BLaER1 treated with 17β-estradiol and CSF1 and Interleukin-3, amounts not matched to agents 10 nM and 100 nM (cell line): ENCODE measurements around the gene OPCML.

Experiments
- H3K27ac ChIP-seq, 11 experiments: shearing (Covaris generic); formaldehyde crosslinking; 2 replicates each; pipeline ENCODE4 v1.8.1; 2022
- H3K27me3 ChIP-seq, 11 experiments: shearing (Covaris generic); formaldehyde crosslinking; 2 replicates each; pipeline ENCODE4 v1.8.1; 2022
- H3K36me3 ChIP-seq, 11 experiments: shearing (Covaris generic); formaldehyde crosslinking; 2 replicates each; pipeline ENCODE4 v1.8.1; 2022
- H3K4me1 ChIP-seq, 10 experiments: shearing (Covaris generic); formaldehyde crosslinking; 2 replicates each; pipeline ENCODE4 v1.8.1; 2022
- H3K4me2 ChIP-seq, 11 experiments: shearing (Covaris generic); formaldehyde crosslinking; 2 replicates each; pipeline ENCODE4 v1.8.1; 2022
- H3K4me3 ChIP-seq, 10 experiments: shearing (Covaris generic); formaldehyde crosslinking; 2 replicates each; pipeline ENCODE4 v1.8.1; 2022
- H3K9ac ChIP-seq, 11 experiments: shearing (Covaris generic); formaldehyde crosslinking; 2 replicates each; pipeline ENCODE4 v1.8.1; 2022
- H3K9me3 ChIP-seq, 11 experiments: shearing (Covaris generic); formaldehyde crosslinking; replicated peaks in 1 of 11; 2 replicates each; pipeline ENCODE4 v1.8.1; 2022
- H4K20me1 ChIP-seq, 11 experiments: shearing (Covaris generic); formaldehyde crosslinking; 2 replicates each; pipeline ENCODE4 v1.8.1; 2022
- Cebpa-rat ChIP-seq, 11 experiments: shearing (Covaris generic); IDR thresholded peaks; 2 replicates each; pipeline ENCODE4 v1.8.1; 2022

The OPCML gene

GRCh38 chr11:132685174-132685611 is 847.1 kb downstream of the OPCML start:
- Histone ChIP-seq H3K36me3 (0 out of 22 replicates have a peak, but pooled peaks cover 0 to 5% (median 0%) of the 10 kb centered on the region in 11 experiments), H3K27ac (peak overlapping the region in 10 of 11 experiments; percentile 67 to 98 (median 90); a peak in 20 of 22 replicates), H3K9ac (peak overlapping the region in 9 of 11 experiments; percentile 64 to 85 (median 74); a peak in 18 of 22 replicates), H3K4me3 (peak overlapping the region in 3 of 10 experiments; percentile 7 to 8 (median 7); a peak in 5 of 20 replicates), H3K27me3 (peaks cover 0 to 6% (median 0%) of the 10 kb centered on the region in 11 experiments; a peak in 1 of 22 replicates), H4K20me1 (no peaks in the 10 kb centered on the region), H3K9me3 (peaks cover 13 to 33% (median 27%) of the 10 kb centered on the region in 11 experiments), H3K4me2 (peak overlapping the region; percentile 80 to 91 (median 85)), H3K4me1 (peaks cover 41 to 68% (median 62%) of the 10 kb centered on the region in 10 experiments)
- peak in 7 of 11 experiments; percentile 70 to 96 (median 88); a peak in 14 of 22 replicates for TF ChIP-seq Cebpa-rat (IDR thresholded peaks at IDR 0.05)

- Histone ChIP-seq H3K36me3 (0 out of 22 replicates have a peak, but pooled peaks cover 0 to 5% (median 0%) of the 10 kb centered on the region in 11 experiments), H3K4me1 (peaks cover 41 to 66% (median 61%) of the 10 kb centered on the region in 10 experiments), H3K27me3 (peaks cover 0 to 6% (median 0%) of the 10 kb centered on the region in 11 experiments; a peak in 1 of 22 replicates)
Measured at GRCh38 chr11:132683602-132684001, 848.7 kb downstream of the OPCML start.

GRCh38 chr11:132681971-132682370 is 850.3 kb downstream of the OPCML start:
- H3K4me3 ChIP-seq, result no peak overlapping the region
- H3K9ac ChIP-seq, result 0 out of 22 replicates have a peak overlapping the region, but pooled peaks of 2 of the 11 experiments have one; percentile 2 to 23
- H3K4me2 ChIP-seq, result peak overlapping the region in 8 of 11 experiments; percentile 6 to 82 (median 33); a peak in 7 of 22 replicates

More at GRCh38 chr11:132683602-132684001, 848.7 kb downstream of the OPCML start:
- TF ChIP-seq Cebpa-rat (IDR thresholded peaks at IDR 0.05), result peak in 6 of 11 experiments; percentile 19 to 76 (median 30); a peak in 5 of 22 replicates
- H4K20me1 ChIP-seq, result no peaks in the 10 kb centered on the region
- peak overlapping the region in 2 of 11 experiments; percentile 12 to 31; a peak in 2 of 22 replicates for H3K9ac ChIP-seq
- peak overlapping the region in 9 of 11 experiments; percentile 85 to 98 (median 92); a peak in 16 of 22 replicates for H3K27ac ChIP-seq
- peaks cover 15 to 43% (median 32%) of the 10 kb centered on the region in 11 experiments for H3K9me3 ChIP-seq
- H3K4me2 ChIP-seq, result peak overlapping the region; percentile 36 to 90 (median 82)
- H3K4me3 ChIP-seq, result no peak overlapping the region

GRCh38 chr11:132680584-132680983 is 851.7 kb downstream of the OPCML start:
- Histone ChIP-seq H3K27ac (peak overlapping the region in 5 of 11 experiments; percentile 15 to 98 (median 50); a peak in 8 of 22 replicates), H3K4me1 (peaks cover 25 to 43% (median 36%) of the 10 kb centered on the region in 10 experiments), H3K9me3 (peaks cover 31 to 57% (median 45%) of the 10 kb centered on the region in 11 experiments), H3K4me3 (no peak overlapping the region), H3K4me2 (no peak overlapping the region), H3K36me3 (0 out of 22 replicates have a peak, but pooled peaks cover 0 to 5% (median 0%) of the 10 kb centered on the region in 11 experiments), H4K20me1 (no peaks in the 10 kb centered on the region), H3K27me3 (no peaks in the 10 kb centered on the region), H3K9ac (no peak overlapping the region)
- no peak for TF ChIP-seq Cebpa-rat (IDR thresholded peaks at IDR 0.05)

More at GRCh38 chr11:132681971-132682370, 850.3 kb downstream of the OPCML start:
- Histone ChIP-seq H3K9me3 (peaks cover 31 to 57% (median 44%) of the 10 kb centered on the region in 11 experiments), H3K27ac (peak overlapping the region in 6 of 11 experiments; percentile 87 to 98 (median 94); a peak in 11 of 22 replicates), H4K20me1 (no peaks in the 10 kb centered on the region), H3K4me1 (peaks cover 39 to 56% (median 50%) of the 10 kb centered on the region in 10 experiments), H3K36me3 (0 out of 22 replicates have a peak, but pooled peaks cover 0 to 5% (median 0%) of the 10 kb centered on the region in 11 experiments), H3K27me3 (peaks cover 0 to 6% (median 0%) of the 10 kb centered on the region in 11 experiments; a peak in 1 of 22 replicates)
- TF ChIP-seq Cebpa-rat (IDR thresholded peaks at IDR 0.05), result no peak

- Histone ChIP-seq H3K4me3 (0 out of 20 replicates have a peak overlapping the region, but pooled peaks of 1 of the 10 experiments have one; percentile 8), H3K4me2 (peak overlapping the region; percentile 53 to 86 (median 75)), H4K20me1 (no peaks in the 10 kb centered on the region), H3K36me3 (no peaks in the 10 kb centered on the region), H3K9me3 (peaks cover 13 to 22% (median 19%) of the 10 kb centered on the region in 11 experiments; a peak in 21 of 22 replicates), H3K27ac (peak overlapping the region in 9 of 11 experiments; percentile 26 to 86 (median 71); a peak in 18 of 22 replicates), H3K4me1 (peaks cover 36 to 62% (median 55%) of the 10 kb centered on the region in 10 experiments), H3K27me3 (no peaks in the 10 kb centered on the region), H3K9ac (peak overlapping the region in 6 of 11 experiments; percentile 6 to 55 (median 40); a peak in 11 of 22 replicates)
- no peak for TF ChIP-seq Cebpa-rat (IDR thresholded peaks at IDR 0.05)
Measured at GRCh38 chr11:132674151-132674550, 858.1 kb downstream of the OPCML start.

- H4K20me1 ChIP-seq, result no peaks in the 10 kb centered on the region
- peak overlapping the region in 8 of 11 experiments; percentile 16 to 67 (median 51); a peak in 12 of 22 replicates for H3K9ac ChIP-seq
- peak overlapping the region in 10 of 11 experiments; percentile 33 to 86 (median 72); a peak in 19 of 22 replicates for H3K27ac ChIP-seq
- H3K4me2 ChIP-seq, result peak overlapping the region; percentile 71 to 86 (median 80)
- peaks cover 36 to 74% (median 66%) of the 10 kb centered on the region in 10 experiments for H3K4me1 ChIP-seq
- no peaks in the 10 kb centered on the region for H3K27me3 ChIP-seq
- peaks cover 0 to 3% (median 0%) of the 10 kb centered on the region in 11 experiments; a peak in 2 of 22 replicates for H3K9me3 ChIP-seq
- H3K36me3 ChIP-seq, result no peaks in the 10 kb centered on the region
- TF ChIP-seq Cebpa-rat (IDR thresholded peaks at IDR 0.05), result no peak
- H3K4me3 ChIP-seq, result no peak overlapping the region; a peak in 1 of 20 replicates
Measured at GRCh38 chr11:132671851-132672370, 860.4 kb downstream of the OPCML start.

- peak overlapping the region in 8 of 11 experiments; percentile 2 to 73 (median 58); a peak in 14 of 22 replicates for H3K9ac ChIP-seq
- H3K36me3 ChIP-seq, result no peaks in the 10 kb centered on the region
- H3K27ac ChIP-seq, result peak overlapping the region; percentile 33 to 86 (median 71); a peak in 21 of 22 replicates
- peaks cover 36 to 81% (median 67%) of the 10 kb centered on the region in 10 experiments for H3K4me1 ChIP-seq
- H3K4me2 ChIP-seq, result peak overlapping the region; percentile 71 to 86 (median 80)
- H4K20me1 ChIP-seq, result no peaks in the 10 kb centered on the region
- H3K9me3 ChIP-seq, result peaks cover 0 to 8% (median 0%) of the 10 kb centered on the region in 11 experiments; a peak in 5 of 22 replicates
- TF ChIP-seq Cebpa-rat (IDR thresholded peaks at IDR 0.05), result no peak
- H3K27me3 ChIP-seq, result no peaks in the 10 kb centered on the region
- H3K4me3 ChIP-seq, result no peak overlapping the region; a peak in 1 of 20 replicates
Measured at GRCh38 chr11:132670921-132671675, 861.2 kb downstream of the OPCML start.

- H3K4me2 ChIP-seq, result peak overlapping the region in 8 of 11 experiments; percentile 19 to 75 (median 50); a peak in 13 of 22 replicates
- TF ChIP-seq Cebpa-rat (IDR thresholded peaks at IDR 0.05), result no peak
- no peak overlapping the region for H3K4me3 ChIP-seq
- H3K9me3 ChIP-seq, result peaks cover 0 to 11% (median 0%) of the 10 kb centered on the region in 11 experiments; a peak in 5 of 22 replicates
- H3K27me3 ChIP-seq, result no peaks in the 10 kb centered on the region
- no peaks in the 10 kb centered on the region for H4K20me1 ChIP-seq
- no peak overlapping the region for H3K9ac ChIP-seq
- H3K27ac ChIP-seq, result peak overlapping the region in 4 of 11 experiments; percentile 25 to 80 (median 34); a peak in 7 of 22 replicates
- H3K4me1 ChIP-seq, result peaks cover 36 to 93% (median 78%) of the 10 kb centered on the region in 10 experiments
- H3K36me3 ChIP-seq, result no peaks in the 10 kb centered on the region
Measured at GRCh38 chr11:132669949-132670348, 862.4 kb downstream of the OPCML start.
